Ramos (cell line): ENCODE data around the gene EVC.

Experiments
- in situ Hi-C: fragments of 300-500 bp; cut with MboI; formaldehyde crosslinking; loops from one replicate; pipeline ENCODE4 v1.14.3; 2022; ENCODE audit warnings: low sequenced_read_pairs; ENCODE audit not compliant: unreplicated experiment

EVC gene

GRCh38 chr4:5805270-5805669 lies 94.3 kb downstream of the EVC start:
- in situ Hi-C loops = loop anchor here (25.0 kb wide), 1 partner anchor 1318 kb away; no protein-coding TSS in a partner anchor

DNA sequence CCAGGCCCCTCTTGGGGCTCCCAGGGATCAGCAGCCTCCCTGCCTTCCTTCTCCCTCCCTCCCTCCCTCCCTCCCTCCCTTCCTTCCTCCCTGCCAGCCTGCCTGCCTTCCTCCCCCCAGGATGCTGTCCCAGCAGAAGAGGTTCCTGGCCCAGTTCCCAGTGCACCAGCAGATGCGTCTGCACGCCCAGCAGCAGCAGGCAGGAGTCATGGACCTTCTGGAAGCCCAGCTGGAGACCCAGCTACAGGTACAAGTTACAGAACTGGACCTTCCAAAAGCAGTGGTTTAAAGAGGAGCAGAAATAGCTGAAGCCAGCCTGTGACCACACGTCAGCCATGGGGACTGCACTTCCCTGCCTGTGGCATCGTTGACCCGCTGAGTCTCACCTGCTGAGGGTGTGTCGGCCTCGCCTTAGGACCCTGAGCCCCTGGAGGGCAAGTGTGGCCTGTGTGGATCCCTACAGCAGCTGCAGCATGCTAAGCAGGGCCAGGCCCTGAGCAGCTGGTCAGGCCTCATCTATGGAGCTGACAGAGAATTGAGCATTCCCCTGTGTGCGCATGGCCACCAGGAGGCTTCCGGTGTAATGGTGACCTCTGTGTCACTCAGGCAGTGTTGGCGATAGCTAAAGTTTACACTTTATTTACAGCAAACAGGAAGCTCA lies 97.2 kb downstream of the EVC start:
- in situ Hi-C loops = loop anchor here (25.0 kb wide), 1 partner anchor 1321 kb away; no protein-coding TSS in a partner anchor

DNA sequence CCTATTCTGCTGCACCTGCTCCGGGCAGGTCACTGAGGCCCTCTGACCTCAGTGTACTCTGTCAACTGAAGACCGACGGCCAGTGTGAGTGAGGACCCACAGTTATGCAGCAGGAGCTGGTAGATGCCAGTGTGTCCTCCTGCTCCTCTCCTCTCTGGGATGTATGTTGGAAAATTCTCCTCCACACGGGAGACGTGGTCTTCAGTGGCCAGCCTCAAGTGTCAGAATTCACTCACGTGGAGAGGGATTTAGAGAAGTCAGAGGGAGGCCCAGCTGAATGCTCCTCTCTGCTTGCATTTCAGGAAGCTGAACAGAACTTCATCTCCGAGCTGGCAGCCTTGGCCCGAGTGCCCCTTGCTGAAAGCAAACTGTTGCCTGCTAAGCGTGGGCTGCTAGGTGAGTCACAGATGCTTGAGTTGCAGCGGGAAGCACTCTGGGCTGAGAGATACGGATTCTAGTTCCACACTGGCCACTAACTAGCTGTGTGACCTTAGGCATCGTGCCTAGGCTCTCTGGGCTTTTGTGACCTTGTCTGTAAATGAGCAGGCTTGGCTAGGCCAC lies 98.3 kb downstream of the EVC start:
- in situ Hi-C loops = loop anchor here (25.0 kb wide), 1 partner anchor 1322 kb away; no protein-coding TSS in a partner anchor

DNA sequence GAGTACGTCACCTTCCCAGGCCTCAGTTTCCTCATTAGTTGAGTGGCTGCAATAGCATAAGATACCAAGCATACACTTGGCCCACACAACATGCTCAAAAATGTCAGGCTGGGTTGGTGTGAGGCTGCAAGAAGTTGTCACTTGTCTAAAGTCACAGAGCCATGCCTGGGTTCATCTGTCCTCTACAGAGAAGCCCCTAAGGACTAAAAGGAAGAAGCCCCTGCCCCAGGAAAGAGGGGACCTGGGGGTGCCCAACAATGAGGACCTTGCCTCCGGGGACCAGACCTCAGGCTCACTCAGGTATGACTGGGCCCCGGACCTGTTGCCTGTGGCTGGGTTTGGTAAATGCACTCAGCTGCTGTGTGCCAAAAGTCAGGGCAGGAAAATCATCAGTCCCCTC lies 99.2 kb downstream of the EVC start:
- in situ Hi-C loops = loop anchor here (25.0 kb wide), 1 partner anchor 1323 kb away; no protein-coding TSS in a partner anchor

DNA sequence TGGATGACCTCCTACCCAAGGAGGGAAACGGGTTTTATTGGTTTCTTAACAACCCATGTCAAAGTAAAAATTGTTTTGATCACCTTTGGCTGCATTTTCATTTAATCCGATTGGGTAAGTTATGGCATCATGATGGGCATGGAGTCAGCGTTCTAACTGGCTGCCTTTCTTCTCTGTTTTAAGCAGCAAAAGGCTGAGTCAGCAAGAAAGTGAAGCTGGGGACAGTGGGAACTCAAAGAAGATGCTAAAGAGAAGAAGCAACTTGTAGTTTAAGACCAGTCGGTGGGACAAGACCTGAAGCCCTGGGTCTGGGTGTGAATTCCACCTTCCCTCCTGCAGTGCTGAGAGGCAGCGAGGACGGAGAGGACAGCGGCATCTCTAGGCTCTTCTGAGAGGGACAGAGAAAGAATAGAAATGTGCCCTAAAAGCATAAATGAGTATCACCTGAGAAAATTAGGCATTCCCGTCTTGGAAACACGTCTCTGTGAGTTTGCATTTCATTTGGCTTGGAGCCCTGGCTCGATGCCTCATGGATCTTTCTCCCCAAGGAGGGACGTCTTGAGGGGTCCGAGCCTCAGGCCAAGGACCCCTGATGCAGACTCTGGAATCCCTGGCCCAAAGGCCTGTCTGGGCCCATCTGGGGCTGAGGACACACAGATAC lies 99.9 kb downstream of the EVC start:
- in situ Hi-C loops = loop anchor here (25.0 kb wide), 1 partner anchor 1324 kb away; no protein-coding TSS in a partner anchor

- in situ Hi-C loops = loop anchor here (25.0 kb wide), 1 partner anchor 1325 kb away; no protein-coding TSS in a partner anchor
These were observed 101.1 kb downstream of the EVC start for GRCh38 chr4:5812057-5812456.

GRCh38 chr4:5812506-5813229 lies 101.7 kb downstream of the EVC start:
- in situ Hi-C loops = loop anchor here (25.0 kb wide), 1 partner anchor 1325 kb away; no protein-coding TSS in a partner anchor

- in situ Hi-C loops = loop anchor here (25.0 kb wide), 1 partner anchor 1327 kb away; no protein-coding TSS in a partner anchor
These were observed 102.9 kb downstream of the EVC start for GRCh38 chr4:5813882-5814255.

DNA sequence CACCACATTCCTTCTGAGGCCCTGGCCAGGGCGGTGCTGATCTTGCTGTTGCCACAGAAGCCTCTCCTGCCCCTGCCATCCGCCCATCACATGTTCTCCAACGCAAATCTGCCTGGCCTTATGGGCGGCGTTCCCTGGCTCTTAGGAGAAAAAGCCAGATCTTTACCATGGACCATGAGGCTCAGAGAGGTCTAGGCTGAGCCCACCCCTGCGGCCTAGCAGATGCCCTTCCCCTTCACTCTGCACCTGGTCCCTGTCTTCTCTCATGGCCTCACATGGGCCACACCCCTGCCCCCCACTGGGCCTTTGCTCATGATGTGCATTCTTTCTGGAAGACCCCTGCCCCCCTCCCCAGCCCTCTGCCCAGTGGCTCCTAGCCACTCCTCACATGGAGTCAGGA lies 103.4 kb downstream of the EVC start:
- in situ Hi-C loops = loop anchor here (25.0 kb wide), 1 partner anchor 1327 kb away; no protein-coding TSS in a partner anchor

DNA sequence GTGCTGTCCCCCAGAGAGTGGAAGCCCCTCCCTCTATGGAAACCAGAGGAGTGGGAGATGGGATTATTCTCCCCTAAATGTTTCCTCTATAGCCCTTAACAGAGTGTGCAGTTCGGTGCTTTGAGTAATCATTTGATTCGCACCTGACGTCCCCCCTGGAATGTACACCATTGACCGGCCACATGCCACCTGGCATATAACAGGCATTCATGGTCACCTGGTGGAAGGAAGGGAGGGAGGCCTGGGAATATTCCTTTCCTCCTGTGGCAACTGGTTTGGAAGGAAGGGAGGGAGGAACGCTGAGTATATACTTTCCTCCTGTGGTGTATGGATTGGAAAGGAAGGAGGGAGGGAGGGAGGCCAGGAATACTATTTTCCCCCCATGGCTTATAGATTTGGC lies 104.6 kb downstream of the EVC start:
- in situ Hi-C loops = loop anchor here (25.0 kb wide), 1 partner anchor 1328 kb away; no protein-coding TSS in a partner anchor

DNA sequence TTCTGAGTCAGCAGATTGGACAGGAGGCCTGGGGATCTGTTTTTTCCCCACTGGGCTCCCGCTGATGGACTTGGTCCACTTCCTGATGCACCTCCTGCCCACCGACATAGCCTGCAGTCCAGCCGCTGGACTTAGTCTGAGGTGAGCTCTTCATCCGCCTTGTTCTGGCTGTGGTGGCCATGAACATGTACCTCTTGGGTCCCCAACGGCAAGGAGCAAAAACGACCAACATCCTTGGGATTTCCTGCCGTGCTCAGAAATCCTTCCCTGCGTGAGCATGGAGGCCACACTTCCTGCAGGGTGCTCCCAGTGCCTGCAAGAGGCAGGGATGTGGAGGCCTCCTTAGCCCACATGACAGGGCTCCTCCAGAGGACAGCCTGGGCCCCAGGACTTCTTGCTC lies 105.1 kb downstream of the EVC start:
- in situ Hi-C loops = loop anchor here (25.0 kb wide), 1 partner anchor 1329 kb away; no protein-coding TSS in a partner anchor

DNA sequence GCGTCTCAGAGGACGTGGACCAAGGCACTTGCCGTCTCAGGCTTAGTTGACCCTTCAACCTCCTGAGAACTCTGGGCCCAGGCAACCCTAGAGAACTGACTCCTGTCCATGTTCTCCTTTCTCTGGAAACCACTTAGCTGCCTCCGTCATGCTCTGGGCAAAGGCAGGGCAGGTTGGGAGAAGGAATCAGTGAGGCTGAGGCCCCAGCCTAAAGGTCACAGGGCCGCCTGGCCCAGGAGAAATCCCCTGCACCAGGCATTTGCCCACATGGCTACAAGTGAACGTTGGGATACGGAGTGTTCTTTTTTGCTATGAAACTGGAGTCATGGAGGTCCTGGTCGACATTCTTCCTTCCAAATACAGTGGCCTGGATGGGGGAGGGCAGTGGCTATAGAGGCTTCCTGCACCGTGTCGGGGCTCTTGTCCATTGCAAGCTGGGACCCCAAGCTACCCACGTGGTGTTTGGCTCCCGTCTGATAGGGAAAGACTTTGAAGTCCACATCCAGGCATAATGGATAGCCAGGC lies 105.9 kb downstream of the EVC start:
- in situ Hi-C loops = loop anchor here (25.0 kb wide), 1 partner anchor 1330 kb away; no protein-coding TSS in a partner anchor

GRCh38 chr4:5821665-5822358 lies 110.8 kb downstream of the EVC start:
- in situ Hi-C loops = loop anchor here (25.0 kb wide), 1 partner anchor 1335 kb away; no protein-coding TSS in a partner anchor

- in situ Hi-C loops = loop anchor here (25.0 kb wide), 1 partner anchor 1335 kb away; no protein-coding TSS in a partner anchor
These were observed 111.6 kb downstream of the EVC start for GRCh38 chr4:5822619-5823018.

GRCh38 chr4:5823542-5824211 lies 112.7 kb downstream of the EVC start:
- in situ Hi-C loops = loop anchor here (25.0 kb wide), 1 partner anchor 1336 kb away; no protein-coding TSS in a partner anchor

GRCh38 chr4:5824227-5824626 lies 113.2 kb downstream of the EVC start:
- in situ Hi-C loops = loop anchor here (25.0 kb wide), 1 partner anchor 1337 kb away; no protein-coding TSS in a partner anchor

- in situ Hi-C loops = loop anchor here (25.0 kb wide), 1 partner anchor 1337 kb away; no protein-coding TSS in a partner anchor
These were observed 113.6 kb downstream of the EVC start for GRCh38 chr4:5824635-5825034.

DNA sequence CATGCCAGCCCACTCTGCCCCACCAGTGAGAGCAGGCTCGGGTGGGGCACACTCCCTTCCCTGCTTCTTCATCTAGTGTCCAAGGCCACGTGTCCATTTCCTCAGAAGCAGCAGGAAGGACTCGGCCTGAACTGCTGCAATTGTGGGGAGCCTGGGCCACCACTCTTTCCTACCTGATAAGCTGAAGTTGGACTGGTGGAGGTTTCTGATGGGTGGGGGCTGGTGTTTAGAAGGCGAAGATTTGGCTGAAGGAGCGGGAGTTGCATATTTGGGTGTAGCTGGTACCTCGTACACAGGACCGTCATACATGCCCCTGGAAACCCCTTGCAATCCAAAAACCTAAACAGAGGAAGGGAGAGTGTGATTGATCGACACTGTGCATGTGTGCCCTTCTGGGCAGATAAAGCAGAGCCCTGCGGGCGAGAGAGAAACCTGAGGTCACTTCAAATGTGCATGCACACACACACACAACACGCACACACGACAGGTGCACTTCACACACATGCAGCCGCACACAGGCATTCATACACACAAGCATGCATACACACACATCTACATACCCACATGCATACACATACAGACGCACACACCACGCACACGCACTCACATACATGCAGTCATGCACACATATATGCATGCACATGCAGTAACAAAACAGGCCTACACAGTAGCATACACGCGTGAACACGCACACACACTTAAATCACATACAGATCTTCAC lies 114.5 kb downstream of the EVC start:
- in situ Hi-C loops = no loop called here
